CD4-positive, alpha-beta T cell treated with Interleukin-17A for 4 hours (primary cell): Measurements from ENCODE around the gene WDR45B.
"Not testable (repeated sequence)": the region's sequence is repeated elsewhere in the genome, so short reads cannot be mapped to it uniquely, and the experiment has no call there.

Source experiments
- DNase-seq: peaks from one replicate; pipeline ENCODE4 v3.0.0-alpha.2; 2020; ENCODE audit warnings: mixed read lengths

Gene WDR45B

GRCh38 chr17:82577300-82577699, 70.9 kb downstream of the WDR45B start:
- no peak for DNase-seq

GRCh38 chr17:82575581-82576221, 72.5 kb downstream of the WDR45B start:
- not testable (repeated sequence) for DNase-seq

- DNase-seq, result no peak
Measured at GRCh38 chr17:82574041-82574440, 74.2 kb downstream of the WDR45B start.

- DNase-seq, result no peak
Measured at GRCh38 chr17:82571855-82572254, 76.4 kb downstream of the WDR45B start.

GRCh38 chr17:82570277-82570676, 78.0 kb downstream of the WDR45B start:
- DNase-seq, result no peak

- no peak for DNase-seq
Measured at GRCh38 chr17:82569621-82570020, 78.6 kb downstream of the WDR45B start.

GRCh38 chr17:82568997-82569393, 79.2 kb downstream of the WDR45B start:
- DNase-seq, result no peak

GRCh38 chr17:82567286-82567685, 81.0 kb downstream of the WDR45B start:
- no peak for DNase-seq

GRCh38 chr17:82566129-82566960, 81.9 kb downstream of the WDR45B start:
- no peak for DNase-seq

GRCh38 chr17:82565551-82565950, 82.7 kb downstream of the WDR45B start:
- no peak for DNase-seq
